ENCODE data around the gene TFCP2L1.
"Not testable (repeated sequence)": the region's sequence is repeated elsewhere in the genome, so short reads cannot be mapped to it uniquely, and the experiment has no call there.

TFCP2L1 gene

DNA sequence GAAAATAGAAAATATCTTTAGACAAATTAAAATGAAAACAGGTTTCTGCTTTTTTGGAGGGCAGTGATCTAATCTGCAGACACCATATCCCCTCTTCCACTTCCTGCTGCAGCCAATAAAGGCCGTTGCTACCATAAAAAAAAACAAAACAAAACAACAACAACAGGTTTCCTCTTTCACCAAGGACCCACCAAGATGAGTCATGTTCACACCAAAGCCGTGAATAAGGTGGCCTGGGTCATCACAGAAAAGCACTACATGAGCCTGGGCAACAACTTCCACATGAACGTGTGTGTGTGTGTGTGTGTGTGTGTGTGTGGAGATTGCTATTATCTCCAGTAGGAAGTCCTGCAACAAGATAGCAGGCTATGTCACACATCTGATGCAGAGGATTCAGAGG is 24.8 kb upstream of the TFCP2L1 start:
- no peak for TF ChIP-seq POLR2A (IDR thresholded peaks at IDR 0.05; ENCODE audit: low read depth, low read length)
- DNase-seq (ENCODE audit: insufficient read length) (no peak), FAIRE-seq (no peak)

DNA sequence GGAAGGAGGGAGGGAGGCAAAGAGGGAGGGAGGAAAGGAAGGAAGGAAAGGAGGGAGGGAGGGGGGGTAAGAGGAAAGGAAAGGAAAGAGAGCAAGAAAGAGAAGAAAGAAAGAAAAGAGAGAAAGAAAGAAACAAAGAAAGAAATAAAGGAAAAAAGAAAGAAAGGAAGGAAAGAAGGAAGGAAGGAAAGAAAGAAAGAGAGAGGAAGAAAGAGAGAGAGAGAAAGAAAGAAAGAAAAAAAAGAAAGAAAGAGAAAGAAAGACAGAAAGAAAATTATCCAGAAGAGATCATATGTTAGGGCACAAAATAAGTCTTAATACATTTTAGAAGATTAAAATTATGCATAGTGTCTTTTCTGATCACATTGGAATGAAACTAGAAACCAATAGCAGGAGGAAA is 24.3 kb upstream of the TFCP2L1 start:
- FAIRE-seq (no peak), DNase-seq (ENCODE audit: insufficient read length) (no peak)
- TF ChIP-seq POLR2AphosphoS5 (IDR thresholded peaks at IDR 0.05; ENCODE audit: low read depth, low read length), result no peak
- no peak for TF ChIP-seq POLR2A (IDR thresholded peaks at IDR 0.05; ENCODE audit: low read depth, low read length)
- no peak for TF ChIP-seq TAF1 (IDR thresholded peaks at IDR 0.05; ENCODE audit: borderline replicate concordance, low read depth, low read length)

DNA sequence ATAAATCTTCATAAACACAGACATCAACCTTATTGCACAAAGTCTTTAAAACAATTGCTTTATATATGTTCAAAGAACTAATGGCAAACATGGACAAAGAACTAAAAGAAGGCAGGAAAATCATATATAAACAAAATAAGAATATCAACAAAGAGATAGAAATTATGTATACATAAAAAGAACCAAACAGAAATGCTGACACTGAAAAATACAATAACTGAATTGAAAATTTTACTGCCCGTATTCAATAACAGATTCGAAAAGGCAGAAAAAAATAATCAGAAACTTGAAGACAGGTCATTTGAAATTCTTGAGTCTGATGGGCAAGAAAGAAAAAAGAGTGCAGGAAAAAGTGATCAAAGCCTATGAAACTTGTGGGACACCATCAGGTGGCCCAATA is 22.0 kb upstream of the TFCP2L1 start:
- FAIRE-seq (no peak), DNase-seq (ENCODE audit: insufficient read length) (no peak)
- TF ChIP-seq TAF1 (IDR thresholded peaks at IDR 0.05; ENCODE audit: borderline replicate concordance, low read depth, low read length), result no peak
- TF ChIP-seq POLR2AphosphoS5 (IDR thresholded peaks at IDR 0.05; ENCODE audit: low read depth, low read length), result no peak
- no peak for TF ChIP-seq POLR2A (IDR thresholded peaks at IDR 0.05; ENCODE audit: low read depth, low read length)

DNA sequence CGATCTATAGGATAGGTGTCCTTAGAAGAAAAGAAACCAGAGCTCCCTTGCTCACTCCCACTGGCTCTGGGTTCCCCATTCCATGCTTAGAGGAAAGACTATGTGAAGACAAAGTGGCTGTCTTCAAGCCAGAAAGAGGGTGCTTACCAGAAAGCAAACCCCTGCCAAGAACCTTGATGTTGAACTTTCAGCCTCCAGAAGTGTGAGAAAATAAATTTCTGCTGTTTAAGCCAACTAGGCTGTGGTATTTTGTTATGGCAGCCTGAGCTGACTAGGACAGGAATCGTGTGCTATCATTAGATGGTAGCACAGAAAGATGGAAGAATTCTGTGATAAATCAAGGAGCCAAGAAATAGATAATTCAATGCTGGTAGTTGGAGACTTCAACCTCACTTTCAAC is 19.9 kb upstream of the TFCP2L1 start:
- TF ChIP-seq TAF1 (IDR thresholded peaks at IDR 0.05; ENCODE audit: borderline replicate concordance, low read depth, low read length) (no peak), POLR2AphosphoS5 (IDR thresholded peaks at IDR 0.05; ENCODE audit: low read depth, low read length) (no peak), POLR2A (IDR thresholded peaks at IDR 0.05; ENCODE audit: low read depth, low read length) (no peak)
- DNase-seq (ENCODE audit: insufficient read length) (no peak), FAIRE-seq (no peak)

DNA sequence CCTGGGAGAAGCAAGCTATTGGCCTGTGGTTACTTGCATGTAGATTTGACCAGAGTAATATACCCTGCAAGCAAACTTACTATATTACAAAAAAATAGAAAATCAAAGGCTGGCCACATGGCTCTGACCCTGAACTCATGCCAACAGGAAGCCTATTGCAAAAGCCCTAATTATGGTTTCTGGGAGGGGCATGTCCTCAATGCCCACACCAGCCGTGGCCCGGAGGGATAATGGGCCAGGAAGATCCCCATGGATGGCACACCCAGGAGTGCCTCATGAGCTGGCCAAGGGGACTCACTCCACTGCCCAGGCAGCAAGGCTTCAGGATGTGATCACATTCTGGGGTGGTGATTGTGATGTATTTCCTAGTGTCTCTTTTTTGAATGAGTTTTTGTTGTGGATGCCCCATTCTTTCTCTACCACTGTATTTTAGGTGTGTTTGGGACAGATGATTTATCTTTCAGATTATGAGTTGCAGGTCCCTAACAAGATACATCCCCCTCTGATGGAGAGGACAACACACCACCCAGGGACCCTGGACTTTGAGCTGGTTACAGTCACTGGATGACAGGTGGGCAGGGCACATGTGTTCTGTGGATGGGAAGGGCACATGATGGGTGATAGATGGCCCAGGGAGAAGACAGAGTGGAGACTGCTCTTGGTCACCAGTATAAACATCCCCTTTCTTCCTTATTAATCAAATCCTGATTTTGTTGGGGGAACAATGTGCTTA is 18.7 kb upstream of the TFCP2L1 start:
- DNase-seq (ENCODE audit: insufficient read length), result no peak
- TF ChIP-seq TAF1 (IDR thresholded peaks at IDR 0.05; ENCODE audit: borderline replicate concordance, low read depth, low read length) (no peak), POLR2A (IDR thresholded peaks at IDR 0.05; ENCODE audit: low read depth, low read length) (no peak), POLR2AphosphoS5 (IDR thresholded peaks at IDR 0.05; ENCODE audit: low read depth, low read length) (no peak)
- no peak for FAIRE-seq

DNA sequence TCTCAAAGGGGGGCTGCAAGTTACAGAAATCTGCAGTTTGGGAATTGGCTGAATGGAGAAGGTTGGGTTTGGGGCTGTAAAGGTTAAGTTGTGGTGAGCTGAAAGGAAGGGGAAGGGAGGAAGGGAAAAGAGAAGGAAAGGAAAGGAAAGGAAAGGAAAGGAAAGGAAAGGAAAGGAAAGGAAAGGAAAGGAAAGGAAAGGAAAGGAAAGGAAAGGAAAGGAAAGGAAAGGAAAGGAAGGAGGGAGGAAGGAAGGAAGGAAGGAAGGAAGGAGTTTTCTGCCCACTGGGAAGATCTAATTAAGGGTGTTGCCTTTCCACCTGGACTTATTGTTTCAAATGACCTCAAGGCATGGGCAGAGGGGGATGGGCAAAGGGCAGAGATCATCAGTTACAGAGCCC is 16.2 kb upstream of the TFCP2L1 start:
- not testable (repeated sequence) for DNase-seq (ENCODE audit: insufficient read length); FAIRE-seq

DNA sequence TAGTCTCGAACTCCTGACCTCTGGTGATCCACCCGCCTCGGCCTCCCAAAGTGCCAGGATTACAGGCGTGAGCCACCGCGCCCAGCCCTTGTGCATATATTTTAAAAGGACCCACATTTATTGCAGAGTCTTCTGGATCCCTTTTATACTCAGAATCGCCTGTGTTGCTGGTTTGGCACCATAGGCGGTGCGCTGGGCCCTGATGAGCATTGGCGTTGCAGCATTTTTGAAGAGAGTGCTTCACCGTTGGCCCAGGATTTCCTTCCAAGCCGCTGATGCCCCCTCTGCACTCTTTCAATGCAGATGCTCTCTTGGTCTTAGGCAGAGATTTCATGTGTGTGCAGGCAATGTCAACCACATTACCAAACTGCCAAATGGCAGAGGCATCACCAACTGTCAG is 13.5 kb upstream of the TFCP2L1 start:
- DNase-seq (ENCODE audit: insufficient read length) (no peak), FAIRE-seq (no peak)
- TF ChIP-seq POLR2A (IDR thresholded peaks at IDR 0.05; ENCODE audit: low read depth, low read length) (no peak), TAF1 (IDR thresholded peaks at IDR 0.05; ENCODE audit: borderline replicate concordance, low read depth, low read length) (no peak), POLR2AphosphoS5 (IDR thresholded peaks at IDR 0.05; ENCODE audit: low read depth, low read length) (no peak)

DNA sequence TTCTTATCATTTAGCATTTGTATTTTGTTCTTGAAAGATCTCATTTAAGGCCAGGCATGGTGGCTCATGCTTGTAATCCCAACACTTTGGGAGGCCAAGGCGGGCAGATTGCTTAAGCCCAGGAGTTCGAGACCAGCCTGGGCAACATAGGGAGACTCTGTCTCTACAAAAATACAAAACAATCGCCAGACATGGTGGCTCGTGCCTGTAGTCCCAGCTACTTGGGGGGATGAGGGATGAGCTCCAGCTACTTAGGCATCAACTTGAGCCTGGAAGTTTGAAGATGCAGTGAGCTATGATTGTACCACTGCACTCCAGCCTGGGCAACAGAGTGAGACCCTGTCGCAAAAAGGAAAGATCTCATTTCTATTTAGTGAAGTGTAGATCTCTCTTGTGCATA is 12.9 kb upstream of the TFCP2L1 start:
- DNase-seq (ENCODE audit: insufficient read length); FAIRE-seq: not testable (repeated sequence)

DNA sequence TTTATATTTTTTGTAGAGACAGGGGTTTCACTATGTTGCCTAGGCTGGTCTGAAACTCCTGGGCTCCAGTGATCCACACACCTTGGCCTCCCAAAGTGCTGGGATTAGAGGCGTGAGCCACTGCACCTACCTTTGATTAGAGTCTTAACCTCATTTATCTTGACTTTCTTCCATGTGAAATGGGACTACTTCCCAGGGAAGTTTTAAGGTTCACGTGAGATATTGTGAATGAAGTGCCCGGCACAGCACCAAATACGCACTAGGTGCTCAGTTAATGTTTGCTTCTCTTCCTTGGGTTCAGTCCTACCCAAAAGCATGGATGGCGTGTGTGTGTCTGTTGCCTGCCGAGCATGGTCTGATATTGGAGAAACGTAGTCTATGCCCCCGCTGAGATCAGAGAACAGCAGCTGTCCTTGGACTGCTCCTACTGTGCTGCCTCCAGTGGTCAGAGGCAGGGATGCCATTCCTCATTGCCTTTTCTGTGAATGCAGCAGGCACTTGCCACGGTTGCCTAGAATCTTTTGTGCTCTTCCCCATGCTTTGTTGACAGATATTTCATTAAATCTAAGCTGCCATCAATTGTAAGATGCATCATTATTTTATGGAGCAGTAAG is 12.3 kb upstream of the TFCP2L1 start:
- FAIRE-seq (peak; percentile 14), DNase-seq (ENCODE audit: insufficient read length) (no peak)

DNA sequence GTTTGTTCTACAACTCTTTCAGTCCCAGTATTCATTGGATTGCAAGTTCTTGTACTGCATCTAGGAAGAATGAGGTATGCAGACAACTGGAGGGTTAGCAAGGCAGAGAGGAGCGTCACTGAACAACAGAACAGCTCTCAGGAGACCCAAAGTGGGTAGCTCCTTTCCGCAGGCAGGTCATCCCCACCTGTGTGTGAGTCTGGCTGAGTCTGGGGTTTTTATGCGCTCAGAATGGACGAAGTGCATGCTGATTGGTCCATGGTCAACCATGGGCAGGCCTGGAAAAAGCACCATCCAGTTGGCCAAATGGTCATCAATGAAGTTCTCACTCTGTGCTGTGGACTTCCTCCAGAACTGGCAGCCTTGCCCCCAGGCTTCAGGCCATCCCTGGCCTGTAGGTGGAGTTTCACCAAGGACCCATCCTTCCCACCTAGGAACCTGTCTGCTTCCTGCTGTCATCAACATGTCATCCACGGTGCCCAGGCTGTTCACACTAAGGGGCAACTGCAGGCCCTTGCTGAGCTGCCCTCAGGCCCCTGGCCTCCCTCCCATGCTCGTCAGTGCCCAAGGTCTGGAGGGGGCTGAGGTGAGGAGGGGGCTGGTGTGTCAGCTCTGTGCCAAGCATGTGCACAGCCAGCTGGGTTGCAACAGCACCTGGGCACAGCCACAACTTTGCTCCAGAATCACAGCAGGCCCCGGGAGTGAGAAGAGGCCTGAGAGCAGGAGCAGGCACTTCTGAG is 11.1 kb upstream of the TFCP2L1 start:
- TF ChIP-seq TAF1 (IDR thresholded peaks at IDR 0.05; ENCODE audit: borderline replicate concordance, low read depth, low read length) (no peak), POLR2A (IDR thresholded peaks at IDR 0.05; ENCODE audit: low read depth, low read length) (no peak), POLR2AphosphoS5 (IDR thresholded peaks at IDR 0.05; ENCODE audit: low read depth, low read length) (no peak)
- no peak for DNase-seq (ENCODE audit: insufficient read length)
- no peak for FAIRE-seq

More for the DNA sequence above, 12.3 kb upstream of the TFCP2L1 start:
- TF ChIP-seq POLR2A (IDR thresholded peaks at IDR 0.05; ENCODE audit: low read depth, low read length) (no peak), TAF1 (IDR thresholded peaks at IDR 0.05; ENCODE audit: borderline replicate concordance, low read depth, low read length) (no peak), POLR2AphosphoS5 (IDR thresholded peaks at IDR 0.05; ENCODE audit: low read depth, low read length) (no peak)

DNA sequence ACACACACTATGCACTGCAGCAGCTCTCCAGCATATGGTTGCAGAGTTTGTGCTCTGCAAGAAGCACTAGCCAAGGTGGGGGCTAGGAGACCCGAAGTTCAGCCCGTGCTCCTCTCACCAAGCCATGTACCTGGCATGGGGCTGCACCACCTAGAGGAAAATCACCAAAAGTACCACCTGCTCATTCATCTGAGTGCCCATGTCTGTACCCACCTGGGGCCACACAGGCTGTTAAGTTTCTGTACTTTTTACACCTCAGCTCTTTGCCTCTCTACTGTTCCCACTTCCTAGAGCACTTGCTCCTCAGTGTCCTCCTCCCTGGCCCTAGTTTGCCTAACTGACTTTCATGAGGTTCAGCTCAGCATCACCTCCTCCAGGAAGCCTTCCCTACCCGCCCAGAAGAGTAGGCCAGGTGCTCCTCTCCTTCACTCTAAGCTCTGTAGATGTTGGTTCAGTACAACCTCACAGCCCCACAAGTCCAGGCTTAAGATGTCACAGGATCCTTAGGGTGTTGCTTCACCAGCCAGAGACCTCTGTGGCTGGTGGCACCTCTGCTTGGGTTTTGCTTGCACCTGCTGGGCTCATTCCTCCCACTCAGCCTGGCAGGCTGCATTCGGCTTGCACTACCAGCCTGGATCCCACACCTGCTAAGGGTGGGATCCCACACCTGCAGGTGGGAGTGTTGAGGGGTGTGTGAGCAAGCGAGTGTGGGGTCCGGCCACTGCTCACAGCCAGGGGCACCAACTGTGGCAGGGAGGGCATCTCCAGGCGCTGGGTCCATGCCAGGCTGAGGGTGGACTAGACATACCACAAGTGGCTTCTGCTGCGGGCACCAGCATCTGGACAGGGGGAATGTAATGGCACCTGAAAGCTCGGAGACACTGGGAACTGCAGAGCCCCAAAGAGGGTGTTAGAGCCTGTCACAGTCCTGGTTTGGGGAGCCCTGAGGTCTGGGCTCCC is 10.2 kb upstream of the TFCP2L1 start:
- TF ChIP-seq TAF1 (IDR thresholded peaks at IDR 0.05; ENCODE audit: borderline replicate concordance, low read depth, low read length) (no peak), POLR2AphosphoS5 (IDR thresholded peaks at IDR 0.05; ENCODE audit: low read depth, low read length) (no peak), POLR2A (IDR thresholded peaks at IDR 0.05; ENCODE audit: low read depth, low read length) (no peak)
- DNase-seq (ENCODE audit: insufficient read length) (no peak), FAIRE-seq (no peak)
